HL-60 (cell line): ENCODE data around the gene FBXL20.
"Not testable (repeated sequence)": the region's sequence is repeated elsewhere in the genome, so short reads cannot be mapped to it uniquely, and the experiment has no call there.

Source experiments
- DNase-seq, 2 experiments: peaks; one replicate each; pipeline ENCODE4 v3.0.0-alpha.2; 2010 to 2020; ENCODE audit warnings: low read depth in 1 of 2, low spot score in 1 of 2
- H3K27ac ChIP-seq: fragments of 250-450 bp; sonication (Bioruptor Pico); replicated peaks from 2 replicates; pipeline ENCODE4 v1.5.1; 2020; ENCODE audit warnings: mild to moderate bottlenecking, moderate library complexity
- H3K27me3 ChIP-seq: fragments of 250-450 bp; sonication (Bioruptor Pico); 2 replicates; pipeline ENCODE4 v1.5.1; 2021; ENCODE audit warnings: mild to moderate bottlenecking, moderate library complexity; ENCODE audit not compliant: insufficient read depth, poor library complexity, severe bottlenecking
- H3K4me3 ChIP-seq: replicated peaks from 2 replicates; pipeline ENCODE4 v1.5.1; 2011; ENCODE audit warnings: mild to moderate bottlenecking, control low read depth, low read length; ENCODE audit not compliant: insufficient read depth
- GABPA ChIP-seq: IDR thresholded peaks from 2 replicates; pipeline ENCODE4 v1.6.1; 2012; ENCODE audit warnings: low read depth
- POLR2AphosphoS5 ChIP-seq: IDR thresholded peaks from 2 replicates; pipeline ENCODE4 v1.6.1; 2012; ENCODE audit warnings: low read depth
- SPI1 ChIP-seq: IDR thresholded peaks from 2 replicates; pipeline ENCODE4 v1.6.1; 2012; ENCODE audit warnings: low read depth, mild to moderate bottlenecking, borderline replicate concordance
- TF ChIP-seq, protein P1 (sequence below): IDR thresholded peaks from 2 replicates; pipeline ENCODE4 v1.6.1; 2012; ENCODE audit warnings: low read depth; ENCODE audit not compliant: insufficient replicate concordance
- TF ChIP-seq, protein P2 (sequence below): IDR thresholded peaks from one replicate; pipeline ENCODE4 v1.5.1; 2011; ENCODE audit warnings: low read length, control low read depth, inconsistent platforms; ENCODE audit not compliant: insufficient read depth

Gene FBXL20

DNA sequence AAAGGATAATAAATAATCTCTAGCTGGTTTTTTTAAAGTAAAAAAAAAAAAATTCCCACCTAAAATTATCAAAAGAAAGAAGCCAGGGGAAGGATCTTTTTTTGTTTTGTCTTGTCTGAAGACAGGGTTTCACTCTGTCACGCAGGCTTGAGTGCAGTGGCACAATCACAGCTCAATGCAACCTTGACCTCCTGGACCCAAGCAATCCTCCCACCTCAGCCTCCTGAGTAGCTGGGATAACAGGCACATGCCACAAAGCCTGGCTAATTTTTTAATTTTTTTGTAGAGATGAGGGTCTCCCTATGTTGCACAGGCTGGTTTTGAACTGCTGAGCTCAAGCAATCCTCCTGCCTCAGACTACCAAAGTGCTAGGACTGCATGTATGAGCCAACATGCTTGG is 97.2 kb downstream of the FBXL20 start:
- TF ChIP-seq GABPA (no peak), POLR2AphosphoS5 (no peak), SPI1 (no peak)
- TF ChIP-seq, protein P1, sequence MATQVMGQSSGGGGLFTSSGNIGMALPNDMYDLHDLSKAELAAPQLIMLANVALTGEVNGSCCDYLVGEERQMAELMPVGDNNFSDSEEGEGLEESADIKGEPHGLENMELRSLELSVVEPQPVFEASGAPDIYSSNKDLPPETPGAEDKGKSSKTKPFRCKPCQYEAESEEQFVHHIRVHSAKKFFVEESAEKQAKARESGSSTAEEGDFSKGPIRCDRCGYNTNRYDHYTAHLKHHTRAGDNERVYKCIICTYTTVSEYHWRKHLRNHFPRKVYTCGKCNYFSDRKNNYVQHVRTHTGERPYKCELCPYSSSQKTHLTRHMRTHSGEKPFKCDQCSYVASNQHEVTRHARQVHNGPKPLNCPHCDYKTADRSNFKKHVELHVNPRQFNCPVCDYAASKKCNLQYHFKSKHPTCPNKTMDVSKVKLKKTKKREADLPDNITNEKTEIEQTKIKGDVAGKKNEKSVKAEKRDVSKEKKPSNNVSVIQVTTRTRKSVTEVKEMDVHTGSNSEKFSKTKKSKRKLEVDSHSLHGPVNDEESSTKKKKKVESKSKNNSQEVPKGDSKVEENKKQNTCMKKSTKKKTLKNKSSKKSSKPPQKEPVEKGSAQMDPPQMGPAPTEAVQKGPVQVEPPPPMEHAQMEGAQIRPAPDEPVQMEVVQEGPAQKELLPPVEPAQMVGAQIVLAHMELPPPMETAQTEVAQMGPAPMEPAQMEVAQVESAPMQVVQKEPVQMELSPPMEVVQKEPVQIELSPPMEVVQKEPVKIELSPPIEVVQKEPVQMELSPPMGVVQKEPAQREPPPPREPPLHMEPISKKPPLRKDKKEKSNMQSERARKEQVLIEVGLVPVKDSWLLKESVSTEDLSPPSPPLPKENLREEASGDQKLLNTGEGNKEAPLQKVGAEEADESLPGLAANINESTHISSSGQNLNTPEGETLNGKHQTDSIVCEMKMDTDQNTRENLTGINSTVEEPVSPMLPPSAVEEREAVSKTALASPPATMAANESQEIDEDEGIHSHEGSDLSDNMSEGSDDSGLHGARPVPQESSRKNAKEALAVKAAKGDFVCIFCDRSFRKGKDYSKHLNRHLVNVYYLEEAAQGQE: no peak
- TF ChIP-seq, protein P2, sequence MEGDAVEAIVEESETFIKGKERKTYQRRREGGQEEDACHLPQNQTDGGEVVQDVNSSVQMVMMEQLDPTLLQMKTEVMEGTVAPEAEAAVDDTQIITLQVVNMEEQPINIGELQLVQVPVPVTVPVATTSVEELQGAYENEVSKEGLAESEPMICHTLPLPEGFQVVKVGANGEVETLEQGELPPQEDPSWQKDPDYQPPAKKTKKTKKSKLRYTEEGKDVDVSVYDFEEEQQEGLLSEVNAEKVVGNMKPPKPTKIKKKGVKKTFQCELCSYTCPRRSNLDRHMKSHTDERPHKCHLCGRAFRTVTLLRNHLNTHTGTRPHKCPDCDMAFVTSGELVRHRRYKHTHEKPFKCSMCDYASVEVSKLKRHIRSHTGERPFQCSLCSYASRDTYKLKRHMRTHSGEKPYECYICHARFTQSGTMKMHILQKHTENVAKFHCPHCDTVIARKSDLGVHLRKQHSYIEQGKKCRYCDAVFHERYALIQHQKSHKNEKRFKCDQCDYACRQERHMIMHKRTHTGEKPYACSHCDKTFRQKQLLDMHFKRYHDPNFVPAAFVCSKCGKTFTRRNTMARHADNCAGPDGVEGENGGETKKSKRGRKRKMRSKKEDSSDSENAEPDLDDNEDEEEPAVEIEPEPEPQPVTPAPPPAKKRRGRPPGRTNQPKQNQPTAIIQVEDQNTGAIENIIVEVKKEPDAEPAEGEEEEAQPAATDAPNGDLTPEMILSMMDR: no peak
- no peaks in the 10 kb centered on the region for H3K27me3 ChIP-seq
- no peak for DNase-seq
- no peak overlapping the region for H3K4me3 ChIP-seq
- no peak overlapping the region for H3K27ac ChIP-seq

DNA sequence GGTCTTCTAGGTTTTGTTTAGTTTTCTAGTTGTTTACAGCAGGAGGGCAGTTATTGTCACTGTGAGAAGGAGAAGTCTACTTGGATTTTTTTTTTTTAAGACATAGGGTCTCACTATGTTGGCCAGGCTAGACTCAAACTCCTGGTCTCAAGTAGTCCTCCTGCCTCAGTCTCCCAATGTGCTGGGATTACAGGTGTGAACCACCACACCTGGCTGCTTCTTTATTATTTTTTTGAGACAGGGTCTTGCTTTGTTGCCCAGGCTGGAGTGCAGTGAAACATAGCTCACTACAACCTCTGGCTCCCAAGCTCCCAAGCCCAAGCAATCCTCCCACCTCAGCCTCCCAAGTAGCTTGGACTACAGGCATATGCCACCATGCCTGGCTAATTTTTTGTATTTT is 107.4 kb downstream of the FBXL20 start:
- TF ChIP-seq POLR2AphosphoS5: no peak
- TF ChIP-seq, protein P2: no peak

DNA sequence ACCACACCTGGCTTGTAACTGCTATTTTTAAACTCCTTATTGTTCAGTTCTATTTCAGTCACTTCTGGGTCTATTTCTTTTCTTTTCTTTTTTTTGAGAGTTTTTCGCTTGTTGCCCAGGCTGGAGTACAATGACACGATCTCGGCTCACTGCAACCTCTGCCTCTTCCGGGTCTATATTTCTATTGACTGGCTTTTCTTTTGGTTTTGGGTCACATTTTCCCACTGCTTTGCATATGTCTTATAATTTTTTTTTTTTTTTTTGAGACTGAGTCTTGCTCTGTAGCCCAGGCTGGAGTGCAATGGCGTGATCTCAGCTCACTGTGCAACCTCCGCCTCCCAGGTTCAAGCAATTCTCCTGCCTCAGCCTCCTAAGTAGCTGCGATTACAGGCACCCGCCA is 108.9 kb downstream of the FBXL20 start:
- DNase-seq, H3K27me3 ChIP-seq, H3K4me3 ChIP-seq, H3K27ac ChIP-seq: not testable (repeated sequence)

More for the DNA sequence above, 107.4 kb downstream of the FBXL20 start:
- Histone ChIP-seq H3K27ac (no peak overlapping the region), H3K4me3 (no peak overlapping the region), H3K27me3 (no peaks in the 10 kb centered on the region)
- no peak for DNase-seq

DNA sequence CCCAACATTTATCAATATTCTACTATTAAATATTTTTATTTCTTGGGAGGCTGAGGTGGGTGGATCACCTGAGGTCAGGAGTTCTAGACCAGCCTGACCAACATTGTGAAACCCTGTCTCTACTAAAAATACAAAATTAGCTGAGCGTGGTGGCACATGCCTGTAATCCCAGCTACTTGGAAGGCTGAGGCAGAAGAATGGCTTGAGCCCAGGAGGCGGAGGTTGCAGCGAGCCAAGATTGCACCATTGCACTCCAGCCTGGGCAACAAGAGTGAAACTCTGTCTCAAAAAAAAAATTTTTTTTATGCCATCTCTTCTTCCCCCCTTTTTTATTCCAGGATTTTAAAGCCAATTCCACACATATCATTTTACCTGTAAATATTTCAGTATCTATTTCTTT is 114.9 kb downstream of the FBXL20 start:
- H3K27me3 ChIP-seq, H3K4me3 ChIP-seq, DNase-seq, H3K27ac ChIP-seq: not testable (repeated sequence)

DNA sequence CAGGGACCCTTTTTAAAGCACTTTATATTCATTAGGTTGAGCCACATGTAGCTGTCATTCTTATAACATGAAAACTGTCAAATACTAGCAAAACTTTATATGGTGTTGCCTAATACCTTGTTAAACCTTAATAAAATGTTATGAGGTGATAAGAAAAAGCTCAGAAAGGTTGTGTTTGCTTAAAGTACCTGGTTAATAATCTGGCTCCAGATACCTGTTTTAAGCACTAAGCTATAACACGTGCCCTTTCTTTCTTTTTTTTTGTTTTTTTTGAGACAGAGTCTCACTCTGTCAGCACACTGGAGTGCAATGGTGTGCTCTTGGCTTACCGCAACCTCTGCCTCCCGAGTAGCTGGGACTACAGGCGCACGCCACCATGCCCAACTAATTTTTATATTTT is 116.7 kb downstream of the FBXL20 start:
- H3K4me3 ChIP-seq: no peak overlapping the region
- no peak for DNase-seq
- no peaks in the 10 kb centered on the region for H3K27me3 ChIP-seq
- H3K27ac ChIP-seq: no peak overlapping the region
- TF ChIP-seq GABPA (no peak), SPI1 (no peak), POLR2AphosphoS5 (no peak)
- TF ChIP-seq, protein P2: no peak
- TF ChIP-seq, protein P1: no peak
